ENCODE measurements around the gene SMYD1.

- TF ChIP-seq FOXM1 (IDR thresholded peaks at IDR 0.05; ENCODE audit: borderline replicate concordance) = no peak
- no peak for TF ChIP-seq BHLHE40 (IDR thresholded peaks at IDR 0.05; ENCODE audit: borderline replicate concordance)
- TF ChIP-seq HDGF (IDR thresholded peaks at IDR 0.05; ENCODE audit: borderline replicate concordance) = no peak
These were observed 21.4 kb downstream of the SMYD1 start for GRCh38 chr2:88088999-88089398.
